ENCODE data around the gene POLR1D. TPM values are rescaled to one million over a fixed set of nuclear protein-coding genes. Genes with fewer than 3 reads are reported as not detected.
A peak's percentile ranks its signal among the peaks of the same experiment; 100 is the strongest.

The POLR1D gene
- total and polyA plus RNA-seq, 2 experiments from 2014 or later: 53.0 to 66.8 TPM

DNA sequence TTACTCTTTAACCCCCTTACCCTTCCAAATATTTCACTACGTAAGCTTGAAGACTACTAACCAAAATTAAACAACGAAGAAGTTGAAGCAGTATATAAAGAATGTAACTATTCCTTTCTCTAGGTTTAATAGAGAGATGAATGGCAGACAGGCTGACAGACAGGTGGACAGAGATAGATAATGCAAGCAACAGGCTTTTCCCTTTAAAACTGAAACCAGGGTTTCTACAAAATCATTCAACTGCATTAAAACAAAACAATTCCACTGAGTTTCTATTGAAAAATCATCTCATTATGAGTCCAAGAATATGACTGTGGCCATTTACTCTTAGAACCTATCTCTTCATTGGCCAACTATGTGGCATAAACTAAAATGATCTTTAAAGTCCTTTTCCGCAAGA lies 16.6 kb upstream of the POLR1D start:
- in situ Hi-C loops (cut with MboI): no loop called here
- WGBS, 2 experiments (ENCODE audit: low coverage in 1 of 2, low lambda C conversion rate in 2 of 2, missing lambda C conversion rate in 2 of 2): 73 to 77% methylated on average over 3 of the region's 3 CpGs

DNA sequence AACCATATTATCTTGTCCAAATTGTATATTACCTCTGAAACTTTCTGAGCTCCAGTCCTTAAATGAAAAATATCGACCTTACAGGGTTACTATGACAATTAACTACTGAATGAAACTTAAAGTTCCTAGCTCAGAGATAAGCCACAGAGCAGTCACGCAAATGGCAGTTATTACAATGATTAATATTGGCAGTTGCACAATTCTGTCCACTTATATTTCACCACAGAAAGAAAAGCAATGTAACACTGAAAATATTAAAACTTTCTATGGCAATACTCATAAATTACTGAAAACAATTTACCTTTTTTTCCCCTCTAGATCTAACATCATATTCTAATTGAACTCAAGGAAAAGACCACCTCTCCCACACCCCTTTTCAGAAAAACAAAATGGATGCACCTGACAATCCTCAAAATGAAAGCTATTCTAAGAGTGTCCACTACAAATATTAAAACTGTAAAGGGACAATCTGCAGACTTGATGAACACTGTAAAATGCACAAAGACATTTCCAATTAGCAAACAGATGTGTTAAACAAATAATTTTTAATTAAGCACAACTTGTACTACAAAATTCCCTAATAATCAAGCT lies 16.0 kb upstream of the POLR1D start:
- Histone ChIP-seq H3K9me2 (ENCODE audit: insufficient read depth) (no peaks in the 10 kb centered on the region), H4K20me1 (ENCODE audit: insufficient read depth) (no peaks in the 10 kb centered on the region), H3F3A (ENCODE audit: insufficient read depth) (no peaks in the 10 kb centered on the region), H3K27ac (no peak overlapping the region), H3K9me3 (ENCODE audit: low read depth) (no peaks in the 10 kb centered on the region), H3K27me3 (replicated peaks; ENCODE audit: insufficient read depth) (no peaks in the 10 kb centered on the region), H3K9ac (no peak overlapping the region), H3K79me2 (ENCODE audit: insufficient read depth) (peaks cover 46% of the 10 kb centered on the region), H2AFZ (no peak overlapping the region), H3K4me2 (ENCODE audit: unreplicated experiment) (no peak overlapping the region), H3K36me3 (ENCODE audit: low read depth) (no peaks in the 10 kb centered on the region), H3K4me3 (no peak overlapping the region), H3K4me1 (ENCODE audit: insufficient read depth) (no peaks in the 10 kb centered on the region)
- DNase-seq: no peak
- in situ Hi-C loops (cut with MboI): no loop called here
- WGBS, 2 experiments (ENCODE audit: low coverage in 1 of 2, low lambda C conversion rate in 2 of 2, missing lambda C conversion rate in 2 of 2): 96 to 97% methylated on average over 2 of the region's 2 CpGs
- no peak for TF ChIP-seq EZH2 (IDR thresholded peaks at IDR 0.05; ENCODE audit: insufficient read depth, poor library complexity, severe bottlenecking)
- TF ChIP-seq EZH2phosphoT487 (IDR thresholded peaks at IDR 0.05; ENCODE audit: insufficient read depth, low read depth): no peak

More for the DNA sequence above, 16.6 kb upstream of the POLR1D start:
- no peak overlapping the region for H3K9ac ChIP-seq
- no peaks in the 10 kb centered on the region for H3K9me2 ChIP-seq (ENCODE audit: insufficient read depth)
- H3F3A ChIP-seq (ENCODE audit: insufficient read depth): no peaks in the 10 kb centered on the region
- H2AFZ ChIP-seq: no peak overlapping the region
- peaks cover 1% of the 10 kb centered on the region; the same call in 1 of the 2 replicates for H3K4me1 ChIP-seq (ENCODE audit: insufficient read depth)
- H3K27me3 ChIP-seq (replicated peaks; ENCODE audit: insufficient read depth): no peaks in the 10 kb centered on the region
- no peaks in the 10 kb centered on the region for H3K9me3 ChIP-seq (ENCODE audit: low read depth)
- no peak overlapping the region for H3K4me2 ChIP-seq (ENCODE audit: unreplicated experiment)
- no peak overlapping the region for H3K4me3 ChIP-seq
- H3K79me2 ChIP-seq (ENCODE audit: insufficient read depth): peaks cover 40% of the 10 kb centered on the region
- no peak for DNase-seq
- H3K36me3 ChIP-seq (ENCODE audit: low read depth): no peaks in the 10 kb centered on the region
- TF ChIP-seq EZH2phosphoT487 (IDR thresholded peaks at IDR 0.05; ENCODE audit: insufficient read depth, low read depth): no peak
- H3K27ac ChIP-seq: no peak overlapping the region
- no peaks in the 10 kb centered on the region for H4K20me1 ChIP-seq (ENCODE audit: insufficient read depth)

DNA sequence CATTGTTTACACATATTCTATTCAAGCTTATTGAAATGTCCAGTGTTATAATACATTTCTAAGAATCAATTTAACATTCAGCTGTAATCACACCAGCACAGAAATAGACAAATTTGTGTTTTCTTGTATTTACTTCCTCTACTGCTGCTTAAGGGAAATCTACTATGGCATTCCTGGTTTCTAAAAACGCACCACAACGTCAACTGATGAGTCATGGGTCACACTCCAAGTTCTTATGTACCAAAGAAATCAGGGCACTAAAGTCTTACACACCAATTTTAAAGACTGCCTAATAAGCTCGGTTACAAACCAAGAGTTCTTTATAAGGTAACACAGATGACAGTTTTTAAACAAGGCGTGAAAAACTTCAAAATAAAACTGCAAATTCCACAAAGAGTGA lies 14.6 kb upstream of the POLR1D start:
- no peaks in the 10 kb centered on the region for H3K9me3 ChIP-seq (ENCODE audit: low read depth)
- H3K4me2 ChIP-seq (ENCODE audit: unreplicated experiment): peak overlapping the region; percentile 1
- TF ChIP-seq EZH2phosphoT487 (IDR thresholded peaks at IDR 0.05; ENCODE audit: insufficient read depth, low read depth) (no peak), EZH2 (IDR thresholded peaks at IDR 0.05; ENCODE audit: insufficient read depth, poor library complexity, severe bottlenecking) (no peak)
- H4K20me1 ChIP-seq (ENCODE audit: insufficient read depth): no peaks in the 10 kb centered on the region
- WGBS, 2 experiments (ENCODE audit: low coverage in 1 of 2, low lambda C conversion rate in 2 of 2, missing lambda C conversion rate in 2 of 2): 59 to 67% methylated on average over 4 of the region's 4 CpGs
- no peak overlapping the region for H3K27ac ChIP-seq
- in situ Hi-C loops (cut with MboI): no loop called here
- peak; percentile 69 for DNase-seq
- no peak overlapping the region for H3K4me3 ChIP-seq
- no peaks in the 10 kb centered on the region for H3K9me2 ChIP-seq (ENCODE audit: insufficient read depth)
- no peak overlapping the region for H2AFZ ChIP-seq
- peaks cover 60% of the 10 kb centered on the region for H3K79me2 ChIP-seq (ENCODE audit: insufficient read depth)
- H3K27me3 ChIP-seq (replicated peaks; ENCODE audit: insufficient read depth): no peaks in the 10 kb centered on the region
- H3K4me1 ChIP-seq (ENCODE audit: insufficient read depth): no peaks in the 10 kb centered on the region
- H3K36me3 ChIP-seq (ENCODE audit: low read depth): no peaks in the 10 kb centered on the region
- H3F3A ChIP-seq (ENCODE audit: insufficient read depth): no peaks in the 10 kb centered on the region
- H3K9ac ChIP-seq: no peak overlapping the region

DNA sequence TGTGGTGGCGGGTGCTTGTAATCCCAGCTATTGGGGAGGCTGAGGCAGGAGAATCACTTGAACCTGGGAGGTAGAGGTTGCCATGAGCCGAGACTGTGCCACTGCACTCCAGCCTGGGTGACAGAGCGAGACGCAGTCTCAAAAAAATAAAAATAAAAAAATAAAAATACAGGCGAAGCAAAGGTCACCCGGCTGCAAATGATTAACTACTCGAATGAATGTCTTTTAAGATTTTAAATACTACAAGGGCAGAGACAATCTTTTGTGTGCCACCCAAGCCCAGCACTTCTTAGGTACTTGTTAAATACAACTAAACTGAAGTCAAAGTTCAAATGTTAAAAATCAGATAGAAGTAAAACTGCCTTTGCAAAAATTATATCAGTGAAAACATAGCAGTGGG lies 8.1 kb upstream of the POLR1D start:
- H3K27ac ChIP-seq: no peak overlapping the region
- H3K9ac ChIP-seq: no peak overlapping the region
- 89 to 90% methylated on average over 7 of the region's 7 CpGs for WGBS, 2 experiments (ENCODE audit: low coverage in 1 of 2, low lambda C conversion rate in 2 of 2, missing lambda C conversion rate in 2 of 2)
- peaks cover 3% of the 10 kb centered on the region; the same call in 1 of the 2 replicates for H3F3A ChIP-seq (ENCODE audit: insufficient read depth)
- peaks cover under 1% of the 10 kb centered on the region for H3K4me1 ChIP-seq (ENCODE audit: insufficient read depth)
- H3K9me3 ChIP-seq (ENCODE audit: low read depth): no peaks in the 10 kb centered on the region
- no peaks in the 10 kb centered on the region for H3K9me2 ChIP-seq (ENCODE audit: insufficient read depth)
- H3K4me2 ChIP-seq (ENCODE audit: unreplicated experiment): no peak overlapping the region
- H3K27me3 ChIP-seq (replicated peaks; ENCODE audit: insufficient read depth): no peaks in the 10 kb centered on the region
- H4K20me1 ChIP-seq (ENCODE audit: insufficient read depth): no peaks in the 10 kb centered on the region
- no peak for DNase-seq
- no peak overlapping the region for H2AFZ ChIP-seq
- H3K4me3 ChIP-seq: no peak overlapping the region
- in situ Hi-C loops (cut with MboI): no loop called here
- TF ChIP-seq EZH2phosphoT487 (IDR thresholded peaks at IDR 0.05; ENCODE audit: insufficient read depth, low read depth): no peak
- no peak for TF ChIP-seq EZH2 (IDR thresholded peaks at IDR 0.05; ENCODE audit: insufficient read depth, poor library complexity, severe bottlenecking)
- H3K79me2 ChIP-seq (ENCODE audit: insufficient read depth): peaks cover 94% of the 10 kb centered on the region
- H3K36me3 ChIP-seq (ENCODE audit: low read depth): no peaks in the 10 kb centered on the region
